Measurements from ENCODE around the gene FADS1.

The FADS1 gene

DNA sequence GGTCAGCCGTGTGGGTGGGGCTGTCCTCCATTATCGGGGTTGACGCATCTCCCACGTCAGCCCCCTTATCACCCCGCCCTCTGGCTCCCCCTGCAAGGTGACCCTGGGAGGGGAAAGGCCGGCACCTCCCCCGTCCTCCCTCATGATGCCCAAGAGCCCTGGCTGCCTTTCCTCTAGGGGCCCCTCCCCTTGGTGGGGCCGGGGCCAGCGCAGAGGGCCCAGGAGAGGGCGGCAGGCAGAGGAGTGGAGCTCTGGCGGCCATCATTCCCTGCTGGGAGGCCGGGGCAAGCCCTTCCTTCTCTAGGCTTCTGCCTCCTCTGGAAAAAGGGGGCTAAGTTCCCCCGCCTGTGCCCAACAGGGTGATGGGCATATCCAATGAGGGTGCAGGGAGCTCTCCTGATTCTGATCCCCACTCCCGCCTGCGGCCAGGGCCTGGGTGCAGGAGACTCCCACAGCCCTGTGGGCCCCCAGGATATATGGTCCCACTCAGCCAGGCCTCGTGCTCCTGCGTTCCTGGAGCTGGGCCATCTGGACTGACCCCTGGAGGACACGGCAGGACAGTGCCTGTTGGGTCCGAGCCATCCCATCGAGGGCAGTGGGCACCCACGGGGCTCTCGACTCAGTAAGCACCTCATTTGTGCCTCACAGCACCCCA, 52.1 kb downstream of the FADS1 start:
- DNase-seq (ENCODE audit: low read depth) = no peak
- TF ChIP-seq CTCF (conservative IDR thresholded peaks at IDR 0.05; ENCODE audit: low read depth, low read length) = peak; percentile 26
- no peak overlapping the region for H3K4me3 ChIP-seq (ENCODE audit: low read depth, low read length)

DNA sequence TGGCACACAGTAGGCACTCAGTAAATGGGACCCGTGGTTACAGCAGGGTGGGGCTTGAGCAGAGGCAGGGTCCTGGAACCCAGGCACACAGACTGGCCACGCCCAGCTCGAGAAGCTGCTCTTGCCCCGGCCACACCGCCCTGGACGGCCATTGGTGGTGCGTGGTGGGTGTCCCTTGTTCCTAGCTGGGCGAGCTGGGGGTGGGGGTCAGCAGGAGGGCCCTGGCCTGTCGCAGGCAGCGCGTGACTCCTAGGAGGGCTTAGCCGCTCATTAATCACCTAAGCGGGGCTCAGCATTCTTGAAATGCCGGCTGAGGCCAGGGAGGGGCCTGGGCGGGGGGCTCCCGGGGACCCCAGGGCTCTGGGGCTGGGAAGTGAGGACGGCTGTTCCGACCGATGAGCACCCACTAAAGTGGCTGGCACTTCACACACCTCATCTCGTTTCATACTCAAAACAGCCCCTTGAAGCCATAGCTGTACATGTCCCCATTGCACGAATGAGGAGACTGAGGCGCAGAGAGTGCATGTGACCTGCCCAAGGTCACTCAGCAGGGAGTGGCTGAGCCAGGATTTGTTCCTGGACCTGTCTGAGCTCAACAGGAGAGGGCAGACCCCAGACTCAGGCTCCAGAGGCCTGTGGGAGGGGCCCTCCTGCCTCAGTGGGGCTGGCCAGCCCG, 52.7 kb downstream of the FADS1 start:
- no peak overlapping the region for H3K4me3 ChIP-seq (ENCODE audit: low read depth, low read length)
- no peak for TF ChIP-seq CTCF (conservative IDR thresholded peaks at IDR 0.05; ENCODE audit: low read depth, low read length)
- DNase-seq (ENCODE audit: low read depth) = no peak

GRCh38 chr11:61762798-61763197, 54.0 kb downstream of the FADS1 start:
- DNase-seq (ENCODE audit: low read depth) = no peak
- H3K4me3 ChIP-seq (ENCODE audit: low read depth, low read length) = no peak overlapping the region
- TF ChIP-seq CTCF (conservative IDR thresholded peaks at IDR 0.05; ENCODE audit: low read depth, low read length) = no peak

GRCh38 chr11:61762223-61762615, 54.6 kb downstream of the FADS1 start:
- H3K4me3 ChIP-seq (ENCODE audit: low read depth, low read length) = no peak overlapping the region
- DNase-seq (ENCODE audit: low read depth) = no peak
- TF ChIP-seq CTCF (conservative IDR thresholded peaks at IDR 0.05; ENCODE audit: low read depth, low read length) = no peak

GRCh38 chr11:61761440-61762222, 55.2 kb downstream of the FADS1 start:
- H3K4me3 ChIP-seq (ENCODE audit: low read depth, low read length) = no peak overlapping the region
- TF ChIP-seq CTCF (conservative IDR thresholded peaks at IDR 0.05; ENCODE audit: low read depth, low read length) = no peak
- DNase-seq (ENCODE audit: low read depth) = no peak

DNA sequence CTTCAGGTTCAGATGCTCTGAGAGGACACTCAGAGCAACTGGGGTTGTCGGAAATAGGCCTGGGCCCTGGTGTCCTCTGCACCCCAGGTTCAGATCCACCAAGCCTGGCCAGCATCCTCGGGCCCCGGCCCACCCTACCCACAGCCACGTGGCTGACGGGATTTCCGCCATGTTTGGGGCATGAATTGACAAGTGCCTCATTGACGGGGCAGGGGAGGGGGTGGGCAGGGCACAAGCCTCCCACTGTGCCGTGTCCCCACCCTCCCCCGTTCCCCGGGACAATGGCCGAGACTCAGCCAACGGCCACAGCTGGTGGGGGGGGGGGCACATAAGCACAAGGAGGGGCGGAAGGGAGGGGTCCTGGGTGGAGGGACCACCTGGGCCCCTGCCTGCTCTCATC, 55.9 kb downstream of the FADS1 start:
- no peak for TF ChIP-seq CTCF (conservative IDR thresholded peaks at IDR 0.05; ENCODE audit: low read depth, low read length)
- DNase-seq (ENCODE audit: low read depth) = no peak

More for the DNA sequence above, 55.9 kb downstream of the FADS1 start:
- H3K4me3 ChIP-seq (ENCODE audit: low read depth, low read length) = no peak overlapping the region

Measured in choroid plexus epithelial cell (primary cell).